ENCODE data around the gene SPTB.

Gene SPTB

GRCh38 chr14:64871344-64871743 lies 8.4 kb downstream of the SPTB start:
- H3K27ac Mint-ChIP-seq, result no peak overlapping the region
- peaks cover 30% of the 10 kb centered on the region for H3K27me3 Mint-ChIP-seq

GRCh38 chr14:64870160-64870559 lies 9.5 kb downstream of the SPTB start:
- Mint-ChIP-seq H3K36me3 (ENCODE audit: low read depth) (no peaks in the 10 kb centered on the region), H3K27me3 (peaks cover 34% of the 10 kb centered on the region), H3K27ac (no peak overlapping the region), H3K4me3 (no peak overlapping the region), H3K4me1 (ENCODE audit: low read depth) (no peaks in the 10 kb centered on the region), H3K9me3 (peaks cover 3% of the 10 kb centered on the region)
- DNase-seq, result no peak

More at GRCh38 chr14:64871344-64871743, 8.4 kb downstream of the SPTB start:
- Mint-ChIP-seq H3K4me1 (ENCODE audit: low read depth) (no peaks in the 10 kb centered on the region), H3K9me3 (peaks cover 3% of the 10 kb centered on the region), H3K4me3 (no peak overlapping the region), H3K36me3 (ENCODE audit: low read depth) (no peaks in the 10 kb centered on the region)
- no peak for DNase-seq

GRCh38 chr14:64868841-64869240 lies 10.9 kb downstream of the SPTB start:
- Mint-ChIP-seq H3K27me3 (peaks cover 34% of the 10 kb centered on the region), H3K36me3 (ENCODE audit: low read depth) (no peaks in the 10 kb centered on the region), H3K4me3 (no peak overlapping the region), H3K4me1 (ENCODE audit: low read depth) (no peaks in the 10 kb centered on the region), H3K9me3 (peaks cover 3% of the 10 kb centered on the region), H3K27ac (no peak overlapping the region)
- DNase-seq, result no peak

- Mint-ChIP-seq H3K4me1 (ENCODE audit: low read depth) (no peaks in the 10 kb centered on the region), H3K27me3 (peaks cover 34% of the 10 kb centered on the region), H3K4me3 (no peak overlapping the region), H3K36me3 (ENCODE audit: low read depth) (no peaks in the 10 kb centered on the region), H3K27ac (no peak overlapping the region), H3K9me3 (peaks cover 3% of the 10 kb centered on the region)
- no peak for DNase-seq
These were observed 11.3 kb downstream of the SPTB start for GRCh38 chr14:64868379-64868778.

- Mint-ChIP-seq H3K4me1 (ENCODE audit: low read depth) (no peaks in the 10 kb centered on the region), H3K36me3 (ENCODE audit: low read depth) (no peaks in the 10 kb centered on the region), H3K27me3 (peaks cover 26% of the 10 kb centered on the region), H3K27ac (no peak overlapping the region), H3K9me3 (no peaks in the 10 kb centered on the region), H3K4me3 (no peak overlapping the region)
- DNase-seq, result no peak
These were observed 12.5 kb downstream of the SPTB start for GRCh38 chr14:64867182-64867581.

GRCh38 chr14:64865992-64866391 lies 13.7 kb downstream of the SPTB start:
- H3K27me3 Mint-ChIP-seq, result peaks cover 23% of the 10 kb centered on the region
- no peaks in the 10 kb centered on the region for H3K4me1 Mint-ChIP-seq (ENCODE audit: low read depth)
- DNase-seq, result no peak
- H3K9me3 Mint-ChIP-seq, result no peaks in the 10 kb centered on the region
- H3K27ac Mint-ChIP-seq, result no peak overlapping the region
- no peaks in the 10 kb centered on the region for H3K36me3 Mint-ChIP-seq (ENCODE audit: low read depth)
- H3K4me3 Mint-ChIP-seq, result no peak overlapping the region

GRCh38 chr14:64865109-64865508 lies 14.6 kb downstream of the SPTB start:
- no peaks in the 10 kb centered on the region for H3K36me3 Mint-ChIP-seq (ENCODE audit: low read depth)
- no peak for DNase-seq
- no peak overlapping the region for H3K4me3 Mint-ChIP-seq
- H3K27ac Mint-ChIP-seq, result no peak overlapping the region
- H3K4me1 Mint-ChIP-seq (ENCODE audit: low read depth), result no peaks in the 10 kb centered on the region
- peaks cover 20% of the 10 kb centered on the region for H3K27me3 Mint-ChIP-seq
- H3K9me3 Mint-ChIP-seq, result no peaks in the 10 kb centered on the region

- H3K4me3 Mint-ChIP-seq, result no peak overlapping the region
- DNase-seq, result no peak
- peaks cover 16% of the 10 kb centered on the region for H3K27me3 Mint-ChIP-seq
- no peaks in the 10 kb centered on the region for H3K9me3 Mint-ChIP-seq
- H3K27ac Mint-ChIP-seq, result no peak overlapping the region
- H3K36me3 Mint-ChIP-seq (ENCODE audit: low read depth), result no peaks in the 10 kb centered on the region
- no peaks in the 10 kb centered on the region for H3K4me1 Mint-ChIP-seq (ENCODE audit: low read depth)
These were observed 15.4 kb downstream of the SPTB start for GRCh38 chr14:64864258-64864657.

GRCh38 chr14:64861916-64862315 lies 17.8 kb downstream of the SPTB start:
- no peak for DNase-seq
- H3K27ac Mint-ChIP-seq, result no peak overlapping the region
- H3K27me3 Mint-ChIP-seq, result peaks cover 6% of the 10 kb centered on the region
- H3K9me3 Mint-ChIP-seq, result no peaks in the 10 kb centered on the region
- no peaks in the 10 kb centered on the region for H3K4me1 Mint-ChIP-seq (ENCODE audit: low read depth)
- H3K36me3 Mint-ChIP-seq (ENCODE audit: low read depth), result no peaks in the 10 kb centered on the region
- no peak overlapping the region for H3K4me3 Mint-ChIP-seq

- no peak overlapping the region for H3K27ac Mint-ChIP-seq
These were observed 19.7 kb downstream of the SPTB start for GRCh38 chr14:64860039-64860438.

GRCh38 chr14:64857979-64858744 lies 21.5 kb downstream of the SPTB start:
- Mint-ChIP-seq H3K36me3 (ENCODE audit: low read depth) (no peaks in the 10 kb centered on the region), H3K27ac (no peak overlapping the region), H3K4me1 (ENCODE audit: low read depth) (no peaks in the 10 kb centered on the region), H3K4me3 (no peak overlapping the region), H3K9me3 (no peaks in the 10 kb centered on the region), H3K27me3 (peaks cover 3% of the 10 kb centered on the region)
- no peak for DNase-seq

More at GRCh38 chr14:64860039-64860438, 19.7 kb downstream of the SPTB start:
- Mint-ChIP-seq H3K9me3 (no peaks in the 10 kb centered on the region), H3K36me3 (ENCODE audit: low read depth) (no peaks in the 10 kb centered on the region), H3K27me3 (no peaks in the 10 kb centered on the region), H3K4me1 (ENCODE audit: low read depth) (no peaks in the 10 kb centered on the region), H3K4me3 (no peak overlapping the region)
- no peak for DNase-seq

- no peak for DNase-seq
- no peak overlapping the region for H3K4me3 Mint-ChIP-seq
- H3K9me3 Mint-ChIP-seq, result no peaks in the 10 kb centered on the region
- no peaks in the 10 kb centered on the region for H3K36me3 Mint-ChIP-seq (ENCODE audit: low read depth)
- no peaks in the 10 kb centered on the region for H3K4me1 Mint-ChIP-seq (ENCODE audit: low read depth)
- peaks cover 3% of the 10 kb centered on the region for H3K27me3 Mint-ChIP-seq
- H3K27ac Mint-ChIP-seq, result no peak overlapping the region
These were observed 22.9 kb downstream of the SPTB start for GRCh38 chr14:64856529-64857445.

GRCh38 chr14:64855721-64856528 lies 23.8 kb downstream of the SPTB start:
- no peak for DNase-seq
- no peaks in the 10 kb centered on the region for H3K4me1 Mint-ChIP-seq (ENCODE audit: low read depth)
- H3K9me3 Mint-ChIP-seq, result no peaks in the 10 kb centered on the region
- no peak overlapping the region for H3K27ac Mint-ChIP-seq
- no peaks in the 10 kb centered on the region for H3K36me3 Mint-ChIP-seq (ENCODE audit: low read depth)
- H3K27me3 Mint-ChIP-seq, result peaks cover 3% of the 10 kb centered on the region
- H3K4me3 Mint-ChIP-seq, result no peak overlapping the region

GRCh38 chr14:64850369-64851137 lies 29.2 kb downstream of the SPTB start:
- Mint-ChIP-seq H3K27ac (no peak overlapping the region), H3K4me3 (no peak overlapping the region), H3K36me3 (ENCODE audit: low read depth) (no peaks in the 10 kb centered on the region), H3K9me3 (no peaks in the 10 kb centered on the region), H3K4me1 (ENCODE audit: low read depth) (peaks cover 11% of the 10 kb centered on the region), H3K27me3 (peaks cover 25% of the 10 kb centered on the region)
- DNase-seq, result no peak
